Neutrophil (primary cell): Measurements from ENCODE around the gene ZBP1.

ENCODE experiments used
- H3K27ac ChIP-seq: fragments of 200-600 bp; sonication (generic); 2 replicates; pipeline ENCODE4 v1.5.1; 2016; ENCODE audit warnings: mild to moderate bottlenecking, moderate library complexity
- H3K27me3 ChIP-seq: fragments of 200-600 bp; sonication (generic); 2 replicates; pipeline ENCODE4 v1.6.0; 2016; ENCODE audit warnings: mild to moderate bottlenecking
- H3K36me3 ChIP-seq: fragments of 200-600 bp; sonication (generic); 2 replicates; pipeline ENCODE4 v1.5.1; 2017
- H3K4me1 ChIP-seq, 2 experiments: fragments of 200-600 bp in 1 of 2; sonication (generic) in 1 of 2; 1 replicate in 1 of 2; 2 replicates in 1 of 2; pipeline versions ENCODE4 v1.5.1 to v1.6.1; 2013 to 2016; ENCODE audit warnings: low read depth in 1 of 2, low read length in 1 of 2, mild to moderate bottlenecking in 1 of 2, moderate library complexity in 1 of 2; ENCODE audit not compliant: control insufficient read depth in 1 of 2, insufficient read depth in 1 of 2
- H3K4me3 ChIP-seq, 2 experiments: fragments of 200-600 bp in 1 of 2; sonication (generic) in 1 of 2; 1 replicate in 1 of 2; 2 replicates in 1 of 2; pipeline ENCODE4 v1.5.1; 2013 to 2016; ENCODE audit warnings: low read depth in 1 of 2, low read length in 1 of 2, mild to moderate bottlenecking in 1 of 2, moderate library complexity in 1 of 2
- H3K9me3 ChIP-seq: fragments of 200-600 bp; sonication (generic); 2 replicates; pipeline ENCODE4 v1.5.1; 2016
- TF ChIP-seq, protein P1 (sequence below): fragments of 200-600 bp; sonication (generic); IDR thresholded peaks from 2 replicates; pipeline ENCODE4 v1.5.1; 2016; ENCODE audit warnings: antibody characterized with exemption

The ZBP1 gene

DNA sequence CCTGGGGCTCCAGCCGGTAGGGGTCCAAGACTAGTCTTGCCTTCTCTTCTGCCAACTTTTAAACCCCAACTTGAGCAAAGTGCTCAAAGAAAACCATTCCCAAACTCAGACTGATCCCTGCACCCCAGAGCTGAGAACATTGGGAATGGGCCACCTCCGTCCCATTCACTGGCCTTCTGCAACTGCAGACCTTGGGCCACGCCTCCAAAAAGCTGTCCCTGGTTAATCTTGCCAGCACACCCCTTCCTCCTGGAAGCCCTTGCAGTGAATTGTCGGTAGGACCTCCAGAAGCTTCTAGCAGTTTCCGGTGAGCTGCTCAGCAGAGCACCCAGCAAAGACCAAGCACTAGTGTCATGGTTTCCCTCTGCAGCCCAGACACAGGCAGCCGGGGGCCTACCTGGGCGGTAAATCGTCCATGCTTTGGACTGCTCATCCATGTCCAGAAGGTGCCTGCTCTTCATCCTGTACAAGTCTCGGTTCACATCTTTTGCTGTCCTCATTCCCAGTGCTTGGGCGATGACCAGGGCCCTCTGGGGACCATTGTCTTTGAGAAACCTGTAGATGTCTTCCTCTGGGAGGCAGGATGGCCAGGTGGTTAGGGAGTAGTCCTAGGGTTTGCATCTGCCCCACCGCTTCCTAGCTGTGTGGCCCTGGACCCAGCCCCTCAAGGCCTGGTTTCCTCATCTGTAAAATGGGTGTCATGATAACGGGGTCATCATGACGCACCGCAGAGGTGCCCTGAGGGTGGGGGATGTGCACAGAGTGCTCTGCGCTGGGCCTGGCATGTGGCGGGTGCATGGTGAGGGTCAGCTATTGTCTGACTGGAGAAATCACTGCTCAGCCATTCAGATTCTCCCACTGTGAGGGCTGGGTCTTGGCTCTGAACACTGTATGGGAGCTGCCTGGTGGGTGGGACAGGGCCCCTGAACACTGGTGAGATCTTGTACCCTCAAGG, 5.5 kb downstream of the ZBP1 start:
- H3K9me3 ChIP-seq: no peaks in the 10 kb centered on the region
- H3K27me3 ChIP-seq: peaks cover 7% of the 10 kb centered on the region
- peaks cover 24 to 29% of the 10 kb centered on the region in 2 experiments for H3K4me1 ChIP-seq

DNA sequence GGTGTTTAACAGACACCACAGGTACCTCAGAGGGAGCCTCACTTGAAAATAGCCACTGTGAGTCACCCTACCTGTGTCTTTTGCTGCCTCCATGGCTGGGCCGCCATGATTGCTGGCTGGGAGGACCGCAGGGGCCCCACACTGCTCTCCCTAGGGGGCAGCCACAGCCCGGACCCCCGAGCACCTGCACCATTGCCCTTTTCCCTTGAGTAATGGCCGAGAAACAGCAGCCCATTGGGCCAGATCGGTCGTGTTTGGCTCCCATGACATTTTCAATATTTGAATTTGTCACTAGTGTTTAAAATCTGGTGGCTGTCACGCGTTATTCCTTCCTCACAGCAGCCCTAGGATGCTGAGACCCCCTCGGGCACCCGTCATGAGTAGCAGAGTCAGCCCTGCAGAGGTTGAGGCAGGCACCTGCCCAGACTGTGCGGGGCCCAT, 6.7 kb downstream of the ZBP1 start:
- H3K9me3 ChIP-seq: no peaks in the 10 kb centered on the region
- peaks cover 90% of the 10 kb centered on the region for H3K36me3 ChIP-seq
- peaks cover 7% of the 10 kb centered on the region for H3K27me3 ChIP-seq
- H3K27ac ChIP-seq: no peak overlapping the region
- TF ChIP-seq, protein P1, sequence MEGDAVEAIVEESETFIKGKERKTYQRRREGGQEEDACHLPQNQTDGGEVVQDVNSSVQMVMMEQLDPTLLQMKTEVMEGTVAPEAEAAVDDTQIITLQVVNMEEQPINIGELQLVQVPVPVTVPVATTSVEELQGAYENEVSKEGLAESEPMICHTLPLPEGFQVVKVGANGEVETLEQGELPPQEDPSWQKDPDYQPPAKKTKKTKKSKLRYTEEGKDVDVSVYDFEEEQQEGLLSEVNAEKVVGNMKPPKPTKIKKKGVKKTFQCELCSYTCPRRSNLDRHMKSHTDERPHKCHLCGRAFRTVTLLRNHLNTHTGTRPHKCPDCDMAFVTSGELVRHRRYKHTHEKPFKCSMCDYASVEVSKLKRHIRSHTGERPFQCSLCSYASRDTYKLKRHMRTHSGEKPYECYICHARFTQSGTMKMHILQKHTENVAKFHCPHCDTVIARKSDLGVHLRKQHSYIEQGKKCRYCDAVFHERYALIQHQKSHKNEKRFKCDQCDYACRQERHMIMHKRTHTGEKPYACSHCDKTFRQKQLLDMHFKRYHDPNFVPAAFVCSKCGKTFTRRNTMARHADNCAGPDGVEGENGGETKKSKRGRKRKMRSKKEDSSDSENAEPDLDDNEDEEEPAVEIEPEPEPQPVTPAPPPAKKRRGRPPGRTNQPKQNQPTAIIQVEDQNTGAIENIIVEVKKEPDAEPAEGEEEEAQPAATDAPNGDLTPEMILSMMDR: no peak
- no peak overlapping the region for H3K4me3 ChIP-seq
- peaks cover 11 to 16% of the 10 kb centered on the region in 2 experiments for H3K4me1 ChIP-seq

More for the DNA sequence above, 5.5 kb downstream of the ZBP1 start:
- Histone ChIP-seq H3K4me3 (no peak overlapping the region), H3K27ac (no peak overlapping the region), H3K36me3 (peaks cover 77% of the 10 kb centered on the region)
- TF ChIP-seq, protein P1: no peak

- no peaks in the 10 kb centered on the region for H3K9me3 ChIP-seq
- TF ChIP-seq, protein P1: no peak
- peaks cover 96% of the 10 kb centered on the region for H3K36me3 ChIP-seq
- no peak overlapping the region for H3K4me3 ChIP-seq
- H3K27me3 ChIP-seq: peaks cover 7% of the 10 kb centered on the region
- H3K4me1 ChIP-seq: peaks cover 5 to 10% of the 10 kb centered on the region in 2 experiments
- no peak overlapping the region for H3K27ac ChIP-seq
Observed at GRCh38 chr20:57612916-57613315, 7.3 kb downstream of the ZBP1 start.

DNA sequence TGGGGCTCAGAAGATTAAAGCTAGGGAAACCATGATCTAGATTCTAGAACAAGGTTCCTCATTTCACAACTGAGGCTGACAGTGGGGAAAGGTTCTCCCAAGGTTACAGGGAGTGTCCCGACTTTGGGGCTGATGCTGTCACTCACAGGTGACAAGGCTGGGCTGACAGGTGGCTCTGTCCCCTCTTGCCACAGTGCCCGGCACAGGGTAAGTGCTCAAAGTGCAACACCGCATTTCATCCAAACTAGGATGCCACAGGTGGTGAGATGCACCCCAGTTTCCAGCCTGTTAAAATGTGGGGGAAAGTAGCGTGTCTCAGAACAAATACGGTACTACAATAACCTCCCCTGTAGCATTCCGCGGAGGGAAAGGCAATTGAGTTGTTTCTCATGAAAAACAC, 7.8 kb downstream of the ZBP1 start:
- no peaks in the 10 kb centered on the region for H3K9me3 ChIP-seq
- peaks cover 7% of the 10 kb centered on the region for H3K27me3 ChIP-seq
- TF ChIP-seq, protein P1: no peak
- peaks cover under 1 to 5% of the 10 kb centered on the region in 2 experiments for H3K4me1 ChIP-seq
- H3K27ac ChIP-seq: no peak overlapping the region
- H3K4me3 ChIP-seq: no peak overlapping the region
- H3K36me3 ChIP-seq: peaks cover 100% of the 10 kb centered on the region

DNA sequence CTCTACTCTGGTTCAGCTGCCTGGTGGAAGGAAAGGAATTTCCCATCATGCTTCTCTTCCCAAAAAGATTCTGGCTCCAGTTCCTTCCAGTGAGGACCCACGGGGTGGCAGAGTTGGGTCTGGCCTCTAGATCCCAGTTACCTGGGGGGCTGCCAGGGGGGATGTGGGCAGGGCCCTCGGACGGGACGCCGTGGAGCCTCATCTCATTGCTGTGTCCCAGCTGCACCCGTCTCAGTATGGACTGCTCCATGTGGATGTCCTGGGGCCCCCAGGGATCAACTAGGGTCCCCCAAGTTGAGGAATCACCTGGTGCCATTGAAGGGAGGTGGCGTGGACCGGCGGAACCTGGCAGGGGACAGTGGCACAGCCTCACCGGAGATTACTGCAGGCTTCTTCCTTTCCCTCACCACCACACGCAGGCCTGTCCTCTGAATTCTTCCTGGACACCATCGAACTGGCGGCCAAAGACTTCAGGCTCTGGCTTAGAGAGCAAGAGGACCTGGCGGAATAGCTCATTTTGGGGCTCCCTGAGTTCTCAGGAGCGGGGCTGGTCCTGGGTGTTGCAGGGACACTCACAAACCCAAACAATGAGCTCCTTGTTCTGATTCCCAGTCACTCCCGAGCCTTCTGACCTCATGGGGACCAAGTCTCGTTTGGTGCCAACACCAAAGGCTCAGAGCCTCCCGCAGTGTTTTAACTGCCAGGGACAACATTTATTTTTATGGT, 8.5 kb downstream of the ZBP1 start:
- H3K4me1 ChIP-seq: no peaks in the 10 kb centered on the region
- TF ChIP-seq, protein P1: no peak
- no peak overlapping the region for H3K27ac ChIP-seq
- peaks cover 100% of the 10 kb centered on the region for H3K36me3 ChIP-seq
- no peak overlapping the region for H3K4me3 ChIP-seq
- no peaks in the 10 kb centered on the region for H3K9me3 ChIP-seq
- peaks cover 7% of the 10 kb centered on the region for H3K27me3 ChIP-seq
